Stimulated activated CD4-positive, alpha-beta T cell treated with anti-CD3 and anti-CD28 coated beads, Interleukin-15, amount 100 ng/mL, for 1 hour (primary cell): ENCODE measurements around the gene SLC20A1.
"Not testable (repeated sequence)": the region's sequence is repeated elsewhere in the genome, so short reads cannot be mapped to it uniquely, and the experiment has no call there.

Source experiments
- DNase-seq, 2 donors: peaks; one replicate each; pipeline ENCODE4 v3.0.0-alpha.2; 2020; ENCODE audit warnings: low read depth in 1 of 2, low spot score in 1 of 2

Gene SLC20A1

GRCh38 chr2:112644155-112644932, 1.4 kb upstream of the SLC20A1 start:
- DNase-seq: no peak

GRCh38 chr2:112644933-112645309, 818 bp upstream of the SLC20A1 start:
- no peak for DNase-seq

DNA sequence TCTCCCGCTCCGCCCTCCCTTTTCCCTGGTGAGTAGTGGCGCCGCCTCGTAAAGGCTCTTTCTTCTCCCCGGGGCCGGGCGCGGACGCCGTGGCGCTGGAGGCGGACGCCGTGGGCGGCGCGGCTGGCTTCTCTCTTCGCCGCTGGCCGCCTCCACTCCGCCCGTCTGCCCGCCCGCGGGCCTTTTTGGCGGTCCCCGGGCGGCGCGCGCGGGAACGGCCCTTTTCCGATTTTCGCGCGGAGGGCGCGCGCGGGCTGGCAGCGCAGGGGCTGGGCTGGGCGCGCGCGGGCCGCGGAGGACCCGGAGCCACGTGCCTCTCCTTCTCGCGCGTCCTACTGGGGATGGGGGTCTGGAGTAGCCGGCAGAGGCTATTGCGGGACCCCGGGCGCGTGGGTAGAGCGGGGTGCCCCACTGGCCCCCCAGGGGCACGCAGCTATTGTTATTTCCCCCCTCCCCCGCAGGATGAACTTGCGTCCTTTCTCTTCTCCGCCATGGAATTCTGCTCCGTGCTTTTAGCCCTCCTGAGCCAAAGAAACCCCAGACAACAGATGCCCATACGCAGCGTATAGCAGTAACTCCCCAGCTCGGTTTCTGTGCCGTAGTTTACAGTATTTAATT, 472 bp downstream of the SLC20A1 start:
- peak; percentile 32 to 47 for DNase-seq

DNA sequence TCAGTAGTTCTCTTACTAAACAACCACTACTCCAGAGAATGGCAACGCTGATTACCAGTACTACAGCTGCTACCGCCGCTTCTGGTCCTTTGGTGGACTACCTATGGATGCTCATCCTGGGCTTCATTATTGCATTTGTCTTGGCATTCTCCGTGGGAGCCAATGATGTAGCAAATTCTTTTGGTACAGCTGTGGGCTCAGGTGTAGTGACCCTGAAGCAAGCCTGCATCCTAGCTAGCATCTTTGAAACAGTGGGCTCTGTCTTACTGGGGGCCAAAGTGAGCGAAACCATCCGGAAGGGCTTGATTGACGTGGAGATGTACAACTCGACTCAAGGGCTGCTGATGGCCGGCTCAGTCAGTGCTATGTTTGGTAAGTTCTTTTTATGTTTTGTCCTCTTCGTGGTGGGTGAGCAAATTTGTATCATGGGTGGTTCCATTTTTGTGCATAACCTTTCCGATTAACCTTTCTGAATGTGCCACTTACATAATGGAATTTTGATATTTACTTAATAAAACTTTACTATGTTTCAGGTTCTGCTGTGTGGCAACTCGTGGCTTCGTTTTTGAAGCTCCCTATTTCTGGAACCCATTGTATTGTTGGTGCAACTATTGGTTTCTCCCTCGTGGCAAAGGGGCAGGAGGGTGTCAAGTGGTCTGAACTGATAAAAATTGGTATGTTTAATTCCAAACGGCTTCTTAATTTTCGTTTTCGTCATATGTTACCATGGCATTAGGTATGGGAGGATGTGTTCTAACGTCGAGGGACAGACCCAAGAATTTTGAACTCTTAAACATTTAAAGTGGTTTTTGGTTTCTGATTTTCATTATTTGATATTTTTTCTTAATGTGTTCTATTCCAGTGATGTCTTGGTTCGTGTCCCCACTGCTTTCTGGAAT, 1.3 kb downstream of the SLC20A1 start:
- DNase-seq: no peak

GRCh38 chr2:112648081-112648480, 2.3 kb downstream of the SLC20A1 start:
- DNase-seq: no peak

DNA sequence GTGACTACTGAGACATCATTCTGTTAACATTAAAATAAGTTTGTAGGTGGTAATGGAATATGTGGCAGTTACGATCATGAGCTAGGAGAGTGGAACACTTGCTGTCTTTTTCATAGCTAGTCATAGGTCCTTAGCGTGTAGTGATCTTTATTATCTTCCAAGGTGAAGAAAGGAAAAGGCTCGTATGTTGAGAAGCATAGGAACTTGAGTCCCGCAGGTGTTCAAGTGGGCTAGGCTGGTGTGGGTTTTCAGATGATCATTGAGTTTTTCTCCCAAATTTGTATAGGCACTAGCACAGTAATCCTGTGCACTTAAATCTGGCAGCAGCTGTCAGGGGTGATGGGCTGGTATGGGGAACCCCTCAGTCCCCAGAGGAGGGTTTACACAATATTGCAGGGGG, 10.9 kb downstream of the SLC20A1 start:
- no peak for DNase-seq

DNA sequence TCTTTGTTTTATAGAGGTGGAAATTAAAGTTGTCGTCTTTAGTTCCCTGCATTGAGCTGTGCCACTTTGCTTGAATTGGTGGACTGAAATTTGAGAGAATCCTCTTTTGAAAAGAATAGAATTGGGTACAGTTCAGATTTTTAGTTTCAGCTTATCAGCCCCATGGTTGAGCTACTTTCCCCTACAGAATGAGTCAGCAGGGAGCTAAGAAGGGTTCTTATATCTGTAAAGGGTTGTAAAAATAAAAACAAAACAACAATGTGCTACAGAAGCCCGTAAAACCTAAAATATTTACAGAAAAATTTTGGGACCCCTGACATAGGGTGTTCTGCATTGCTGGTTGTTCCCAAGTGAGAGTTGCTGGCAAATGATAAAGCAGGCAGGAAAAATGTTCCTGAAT, 12.6 kb downstream of the SLC20A1 start:
- DNase-seq: no peak

DNA sequence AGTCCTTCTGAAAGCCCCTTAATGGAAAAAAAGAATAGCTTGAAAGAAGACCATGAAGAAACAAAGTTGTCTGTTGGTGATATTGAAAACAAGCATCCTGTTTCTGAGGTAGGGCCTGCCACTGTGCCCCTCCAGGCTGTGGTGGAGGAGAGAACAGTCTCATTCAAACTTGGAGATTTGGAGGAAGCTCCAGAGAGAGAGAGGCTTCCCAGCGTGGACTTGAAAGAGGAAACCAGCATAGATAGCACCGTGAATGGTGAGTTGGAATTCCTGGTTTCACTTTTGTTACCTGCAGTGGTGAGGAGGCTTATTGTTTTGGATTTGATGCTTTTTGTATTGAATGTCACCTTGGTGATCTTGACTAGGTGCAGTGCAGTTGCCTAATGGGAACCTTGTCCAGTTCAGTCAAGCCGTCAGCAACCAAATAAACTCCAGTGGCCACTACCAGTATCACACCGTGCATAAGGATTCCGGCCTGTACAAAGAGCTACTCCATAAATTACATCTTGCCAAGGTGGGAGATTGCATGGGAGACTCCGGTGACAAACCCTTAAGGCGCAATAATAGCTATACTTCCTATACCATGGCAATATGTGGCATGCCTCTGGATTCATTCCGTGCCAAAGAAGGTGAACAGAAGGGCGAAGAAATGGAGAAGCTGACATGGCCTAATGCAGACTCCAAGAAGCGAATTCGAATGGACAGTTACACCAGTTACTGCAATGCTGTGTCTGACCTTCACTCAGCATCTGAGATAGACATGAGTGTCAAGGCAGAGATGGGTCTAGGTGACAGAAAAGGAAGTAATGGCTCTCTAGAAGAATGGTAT, 13.3 kb downstream of the SLC20A1 start:
- DNase-seq: no peak

- no peak for DNase-seq
Observed at GRCh38 chr2:112660138-112660537, 14.4 kb downstream of the SLC20A1 start.

GRCh38 chr2:112661656-112662305, 16.0 kb downstream of the SLC20A1 start:
- DNase-seq: no peak

DNA sequence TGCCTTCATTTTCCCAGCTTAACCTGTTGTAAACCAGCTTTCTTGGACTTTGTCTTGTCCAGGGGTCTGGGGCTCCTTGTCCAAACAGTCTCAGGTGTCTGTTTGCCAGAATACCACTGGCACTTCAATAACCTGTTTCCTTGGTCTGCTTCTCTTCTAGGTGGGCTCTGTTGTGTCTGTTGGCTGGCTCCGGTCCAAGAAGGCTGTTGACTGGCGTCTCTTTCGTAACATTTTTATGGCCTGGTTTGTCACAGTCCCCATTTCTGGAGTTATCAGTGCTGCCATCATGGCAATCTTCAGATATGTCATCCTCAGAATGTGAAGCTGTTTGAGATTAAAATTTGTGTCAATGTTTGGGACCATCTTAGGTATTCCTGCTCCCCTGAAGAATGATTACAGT, 17.0 kb downstream of the SLC20A1 start:
- DNase-seq: no peak

DNA sequence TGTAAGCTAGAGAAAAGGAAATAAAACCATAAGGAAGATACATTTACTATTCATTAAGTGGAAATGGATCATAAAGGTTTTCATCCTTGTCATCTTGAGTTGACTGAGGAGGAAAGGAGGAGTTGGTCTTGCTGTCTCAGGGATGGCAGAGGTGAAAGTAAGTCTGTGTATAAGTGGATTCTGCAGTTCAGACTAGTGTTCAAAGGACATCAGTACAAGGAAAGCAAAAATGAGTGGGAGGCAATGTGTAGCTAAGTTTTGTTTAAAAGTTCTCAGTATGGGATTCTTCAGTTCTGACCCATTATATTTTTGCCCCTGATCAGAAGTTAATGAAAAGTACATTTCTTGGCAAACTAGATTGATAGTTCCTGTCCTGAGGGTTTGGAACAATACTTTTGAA, 18.9 kb downstream of the SLC20A1 start:
- no peak for DNase-seq

DNA sequence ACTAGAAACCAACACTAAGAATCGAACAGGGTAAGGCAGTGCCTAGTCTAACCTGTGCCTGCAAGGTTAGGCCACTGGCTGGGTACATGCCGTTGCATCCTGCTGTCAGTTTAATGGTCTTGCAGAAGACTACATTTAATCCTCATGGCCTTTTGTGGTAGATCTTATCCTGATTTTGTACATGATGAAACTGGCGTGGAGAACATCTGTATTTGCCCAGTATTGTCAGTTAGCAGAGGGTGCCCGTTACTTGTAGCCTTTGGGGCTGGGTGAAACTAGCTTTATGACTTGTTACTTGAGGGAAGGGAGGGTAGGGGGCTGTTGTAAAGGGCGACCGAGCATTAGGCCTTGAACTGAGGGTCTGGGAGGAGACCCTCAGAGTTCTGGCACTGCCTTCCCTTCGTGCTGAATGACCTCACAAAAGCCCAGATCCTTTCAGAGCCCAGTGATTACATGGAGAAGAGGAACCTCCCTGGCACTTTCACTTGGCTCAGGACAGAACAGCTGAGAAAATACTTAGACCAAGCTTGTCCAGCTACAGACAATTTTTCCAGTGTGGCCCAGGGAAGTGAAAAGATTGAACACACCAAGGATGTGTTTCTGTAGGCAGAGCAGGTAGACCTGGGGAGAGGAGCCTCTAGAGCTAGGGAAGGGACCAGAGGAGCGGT, 19.5 kb downstream of the SLC20A1 start:
- no peak for DNase-seq

- no peak for DNase-seq
Observed at GRCh38 chr2:112666761-112667122, 21.0 kb downstream of the SLC20A1 start.

GRCh38 chr2:112667540-112667939, 21.8 kb downstream of the SLC20A1 start:
- not testable (repeated sequence) for DNase-seq

GRCh38 chr2:112669667-112670066, 23.9 kb downstream of the SLC20A1 start:
- no peak for DNase-seq

DNA sequence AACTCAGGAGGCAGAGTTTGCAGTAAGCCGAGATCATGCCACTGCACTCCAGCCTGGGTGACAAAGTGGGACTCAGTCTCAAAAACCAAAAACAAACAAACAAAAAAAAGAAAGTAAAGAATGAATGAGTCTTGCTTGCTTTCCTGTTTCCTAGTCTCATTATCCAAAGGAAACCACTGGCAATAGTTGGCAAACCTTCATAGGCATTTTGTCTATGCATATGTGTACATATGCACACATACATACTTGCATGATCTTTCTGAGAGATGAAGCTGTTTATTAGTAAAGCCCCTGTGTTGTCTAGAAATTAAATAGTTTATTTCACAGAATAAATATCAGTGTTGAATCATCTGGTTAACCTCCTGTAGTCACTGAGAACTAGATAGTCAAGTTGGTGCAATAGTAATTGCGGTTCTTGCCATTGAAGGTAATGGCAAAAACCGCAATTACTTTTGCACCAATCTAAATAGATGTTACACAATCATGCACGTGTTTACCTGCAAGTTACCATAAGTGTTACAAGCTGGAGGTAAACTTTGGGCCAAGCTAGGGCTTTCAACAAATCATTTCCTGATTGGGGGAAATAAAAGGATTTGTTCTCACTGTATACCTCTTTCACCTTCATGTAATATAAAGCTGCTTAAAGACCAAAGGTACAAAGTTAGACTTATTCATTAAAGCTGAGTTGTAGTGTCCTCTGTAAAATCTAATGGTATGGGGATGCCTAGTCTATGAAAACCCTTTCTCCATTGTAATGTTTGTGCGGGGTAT, 24.7 kb downstream of the SLC20A1 start:
- DNase-seq: no peak

- DNase-seq: no peak
Observed at GRCh38 chr2:112671801-112672200, 26.1 kb downstream of the SLC20A1 start.

DNA sequence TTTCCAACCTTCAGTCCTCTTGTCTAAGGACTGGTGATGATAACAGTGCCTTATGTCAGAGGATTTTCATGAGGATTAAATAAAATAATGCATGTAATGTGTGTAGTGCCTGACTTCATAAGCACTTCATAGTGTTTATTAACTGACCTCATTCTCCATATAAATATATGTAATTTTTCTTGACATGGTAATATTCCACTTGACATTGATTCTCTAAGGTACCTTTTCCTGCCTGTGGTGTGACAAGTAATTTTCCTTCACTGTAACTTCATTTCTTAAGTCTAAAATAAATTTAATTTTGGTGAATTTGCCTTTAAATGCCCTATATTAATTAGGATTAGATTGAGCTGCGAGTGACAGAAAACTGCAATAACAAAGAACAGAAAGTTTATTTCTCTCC, 27.3 kb downstream of the SLC20A1 start:
- no peak for DNase-seq
